Endothelial cell of umbilical vein (primary cell): ENCODE measurements around the gene KRTAP10-8. TPM values are rescaled to one million over a fixed set of nuclear protein-coding genes. Genes with fewer than 3 reads are reported as not detected.

Source experiments
- BruUV-seq: library from RNA; stranded (reverse); fragments of 400-500 nt; replicated peaks from 2 replicates; lab custom pipeline; 2021; lab: Mats Ljungman, UMichigan
- CTCF ChIA-PET: fragments of 300-600, 350-600 bp; sonication (Branson Sonifier 250); formaldehyde crosslinking; loops from one replicate; lab custom pipeline; 2021; ENCODE audit warnings: antibody characterized with exemption, inconsistent platforms; lab: Charles Lee
- POLR2A ChIA-PET: fragments of 300-600, 350-600 bp; sonication (Branson Sonifier 250); formaldehyde crosslinking; loops from one replicate; lab custom pipeline; 2021; ENCODE audit warnings: antibody characterized with exemption, inconsistent platforms; lab: Charles Lee
- DNase-seq: peaks from one replicate; pipeline ENCODE4 v3.0.0-alpha.2; 2011; ENCODE audit warnings: low read depth, low spot score
- FAIRE-seq: peaks from 2 replicates; lab custom pipeline; 2011; peaks lifted over from hg19 to GRCh38; lab: Jason Lieb, UNC
- H2AFZ ChIP-seq: 2 replicates; pipeline ENCODE4 v1.6.0; 2012; ENCODE audit warnings: low read depth, low read length, control low read depth, inconsistent platforms
- H3K27ac ChIP-seq: 2 replicates; pipeline ENCODE4 v1.5.1; 2011; ENCODE audit warnings: low read depth, mild to moderate bottlenecking, control low read depth, low read length, moderate library complexity; ENCODE audit not compliant: insufficient read depth
- H3K27me3 ChIP-seq, 2 experiments: 2 replicates each; pipeline versions ENCODE4 v1.6.0 to v1.6.1; 2011; ENCODE audit warnings: low read length in 2 of 2, mixed read lengths in 1 of 2; ENCODE audit not compliant: control insufficient read depth in 2 of 2, insufficient read depth in 2 of 2
- H3K36me3 ChIP-seq, 2 experiments: 2 replicates in 1 of 2; 3 replicates in 1 of 2; pipeline ENCODE4 v1.5.1; 2011; ENCODE audit warnings: low read length in 2 of 2, mild to moderate bottlenecking in 1 of 2, moderate library complexity in 1 of 2; ENCODE audit not compliant: control insufficient read depth in 2 of 2, insufficient read depth in 2 of 2; ENCODE audit errors: extremely low read depth in 1 of 2
- H3K4me1 ChIP-seq: 3 replicates; pipeline ENCODE4 v1.5.1; 2011; ENCODE audit warnings: mild to moderate bottlenecking, low read length; ENCODE audit not compliant: control insufficient read depth, insufficient read depth; ENCODE audit errors: extremely low read depth
- H3K4me2 ChIP-seq: 2 replicates; pipeline ENCODE4 v1.6.1; 2011; ENCODE audit warnings: low read length, control low read depth, mixed read lengths; ENCODE audit not compliant: insufficient read depth
- H3K4me3 ChIP-seq, 3 experiments: fragments of 200-600 bp in 1 of 3; sonication (generic), shearing (Covaris generic) in 1 of 3; replicated peaks in 1 of 3; 2 replicates each; pipeline ENCODE4 v1.5.1; 2011 to 2016; ENCODE audit warnings: control low read depth in 3 of 3, low read length in 3 of 3, mild to moderate bottlenecking in 2 of 3, inconsistent platforms in 1 of 3, low read depth in 1 of 3, moderate library complexity in 1 of 3; ENCODE audit not compliant: insufficient read depth in 1 of 3
- H3K79me2 ChIP-seq: 2 replicates; pipeline ENCODE4 v1.6.0; 2012; ENCODE audit warnings: low read length, inconsistent platforms; ENCODE audit not compliant: control insufficient read depth, insufficient read depth
- H3K9ac ChIP-seq: replicated peaks from 2 replicates; pipeline ENCODE3; 2011; ENCODE audit warnings: low read length, control low read depth; ENCODE audit not compliant: insufficient read depth; ENCODE audit errors: extremely low read depth
- H3K9me1 ChIP-seq: replicated peaks from 3 replicates; pipeline ENCODE4 v1.6.0; 2011; ENCODE audit warnings: mild to moderate bottlenecking, low read length; ENCODE audit not compliant: control insufficient read depth, insufficient read depth; ENCODE audit errors: extremely low read depth
- H3K9me3 ChIP-seq: replicated peaks from 2 replicates; pipeline ENCODE4 v1.5.1; 2012; ENCODE audit warnings: low read length, inconsistent platforms; ENCODE audit not compliant: control insufficient read depth, insufficient read depth
- H4K20me1 ChIP-seq: replicated peaks from 2 replicates; pipeline ENCODE3; 2011; ENCODE audit warnings: mild to moderate bottlenecking, low read length; ENCODE audit not compliant: control insufficient read depth, insufficient read depth; ENCODE audit errors: extremely low read depth
- FOS ChIP-seq: IDR thresholded peaks from 2 replicates; pipeline ENCODE4 v1.6.1; 2011; ENCODE audit warnings: mild to moderate bottlenecking, low read length, moderate library complexity, borderline replicate concordance; ENCODE audit not compliant: insufficient read depth
- JUN ChIP-seq: IDR thresholded peaks from 2 replicates; pipeline ENCODE4 v1.6.1; 2011; ENCODE audit warnings: borderline replicate concordance, low read depth; ENCODE audit not compliant: insufficient read length, insufficient read depth
- MAX ChIP-seq: IDR thresholded peaks from 2 replicates; pipeline ENCODE4 v1.6.1; 2011; ENCODE audit not compliant: insufficient read depth, insufficient read length
- MYC ChIP-seq: IDR thresholded peaks from one replicate; pipeline ENCODE4 v1.6.1; 2011; ENCODE audit warnings: mild to moderate bottlenecking, low read depth, low read length
- POLR2AphosphoS5 ChIP-seq: IDR thresholded peaks from 2 replicates; pipeline ENCODE4 v1.6.1; 2012; ENCODE audit warnings: low read depth, mild to moderate bottlenecking, control low read depth, low read length, moderate library complexity; ENCODE audit not compliant: insufficient read depth
- dilution Hi-C: fragments of 300-500 bp; cut with MboI; formaldehyde crosslinking; loops from one replicate; pipeline ENCODE4 v1.15.0; 2019; ENCODE audit warnings: low sequenced_read_pairs; ENCODE audit not compliant: extremely low pct_ligation_motif_present
- intact Hi-C: fragments of 100-400 bp; cut with micrococcal nuclease; formaldehyde crosslinking; loops from one replicate; pipeline ENCODE4 v1.10.0; 2022
- polyA plus RNA-seq, 4 experiments: library from polyadenylated mRNA; depleted of rRNA in 3 of 4; stranded (reverse) in 3 of 4; unstranded in 1 of 4; fragments of >200 nt; gene quantifications; 2 replicates each; pipeline versions ENCODE4 v1.2.1 to v1.2.3, GENCODE V29; 2011 to 2012; ENCODE audit warnings: missing spikeins in 1 of 4
- total RNA-seq: library from RNA; stranded (reverse); gene quantifications from 2 replicates; pipeline ENCODE4 v1.2.3, GENCODE V29; 2021

The KRTAP10-8 gene
- total and polyA plus RNA-seq, 2 donors (not counting 3 experiments of a cell fraction or from before 2014, with no cell fraction given): not detected

- Histone ChIP-seq H2AFZ (no peak overlapping the region), H3K4me2 (no peak overlapping the region), H3K36me3 (no peaks in the 10 kb centered on the region), H4K20me1 (no peaks in the 10 kb centered on the region), H3K9me1 (no peaks in the 10 kb centered on the region), H3K79me2 (no peaks in the 10 kb centered on the region), H3K4me1 (no peaks in the 10 kb centered on the region), H3K4me3 (no peak overlapping the region), H3K27ac (no peak overlapping the region), H3K9me3 (no peaks in the 10 kb centered on the region), H3K27me3 (no peaks in the 10 kb centered on the region), H3K9ac (no peak overlapping the region)
- TF ChIP-seq JUN: no peak
- no peak for TF ChIP-seq FOS
- TF ChIP-seq POLR2AphosphoS5: no peak
- TF ChIP-seq MAX: no peak
- no TSS peak for BruUV-seq
- CTCF ChIA-PET: no interaction called here
- dilution Hi-C loops: no loop called here
- intact Hi-C loops: no loop called here
- POLR2A ChIA-PET: no interaction called here
- DNase-seq (no peak), FAIRE-seq (no peak)
Observed at GRCh38 chr21:44578371-44579055, 33.4 kb upstream of the KRTAP10-8 start.

- dilution Hi-C loops: no loop called here
- intact Hi-C loops: no loop called here
- POLR2A ChIA-PET: no interaction called here
Observed at GRCh38 chr21:44579056-44579832, 32.6 kb upstream of the KRTAP10-8 start.

More at GRCh38 chr21:44579056-44579832, 32.6 kb upstream of the KRTAP10-8 start:
- no peak for DNase-seq
- Histone ChIP-seq H3K27me3 (peaks cover 0 to 3% of the 10 kb centered on the region in 2 experiments), H3K27ac (no peak overlapping the region), H3K9me1 (no peaks in the 10 kb centered on the region), H3K4me3 (no peak overlapping the region), H3K36me3 (no peaks in the 10 kb centered on the region), H3K9me3 (no peaks in the 10 kb centered on the region), H3K4me1 (no peaks in the 10 kb centered on the region), H3K9ac (no peak overlapping the region), H3K79me2 (no peaks in the 10 kb centered on the region), H2AFZ (no peak overlapping the region), H4K20me1 (no peaks in the 10 kb centered on the region), H3K4me2 (no peak overlapping the region)
- TF ChIP-seq MYC: no peak
- CTCF ChIA-PET: no interaction called here
- FAIRE-seq: no peak
- no TSS peak for BruUV-seq
